ENCODE data around the gene EME2.

DNA sequence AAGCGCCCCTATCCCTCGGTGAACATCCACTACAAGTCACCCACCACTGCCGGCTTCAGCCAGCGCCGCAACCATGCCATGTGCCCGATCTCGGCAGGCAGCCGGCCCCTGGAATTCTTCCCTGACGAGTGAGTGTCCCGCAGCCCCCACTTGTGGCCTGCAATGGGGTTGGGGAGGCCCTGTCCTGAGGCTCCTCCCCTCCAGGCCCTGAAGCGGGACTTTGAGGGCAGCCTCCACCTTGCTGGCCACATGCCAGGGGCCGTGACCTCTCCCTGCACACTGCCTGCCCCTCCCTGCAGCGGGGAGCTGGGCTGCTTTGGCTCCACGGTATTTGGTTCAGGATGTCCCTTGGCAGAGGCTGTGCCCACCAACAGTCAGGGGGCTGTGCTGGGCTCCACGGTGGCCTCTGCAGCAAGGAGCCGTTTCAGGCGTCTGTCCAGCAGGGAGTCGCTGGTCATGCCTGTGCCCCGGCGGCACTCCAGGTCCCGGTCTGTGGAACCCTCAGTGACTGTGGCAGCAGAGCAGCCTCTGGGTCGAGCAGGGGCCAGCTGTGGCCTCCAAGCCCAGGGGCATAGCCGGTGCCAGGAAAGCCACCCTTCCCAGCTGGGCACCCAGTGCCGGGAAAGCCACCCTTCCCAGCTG lies 9.6 kb upstream of the EME2 start:
- TF ChIP-seq CTCF (IDR thresholded peaks at IDR 0.05 in 2 of 3, conservative IDR thresholded peaks at IDR 0.05 in 1 of 3; ENCODE audit: borderline replicate concordance in 1 of 3, insufficient read depth in 1 of 3, low read depth in 2 of 3, low read length in 2 of 3) (no peak), TCF7L2 (IDR thresholded peaks at IDR 0.05; ENCODE audit: borderline replicate concordance, extremely low read depth, insufficient read depth, insufficient read length) (no peak), YY1 (IDR thresholded peaks at IDR 0.05; ENCODE audit: extremely low read depth, insufficient replicate concordance, low read depth, low read length) (no peak), SIN3A (IDR thresholded peaks at IDR 0.05; ENCODE audit: low read depth) (no peak), POLR2A (IDR thresholded peaks at IDR 0.05; ENCODE audit: borderline replicate concordance, extremely low read depth, insufficient read depth, insufficient read length) (no peak), EZH2phosphoT487 (IDR thresholded peaks at IDR 0.05; ENCODE audit: borderline replicate concordance) (no peak), JUND (IDR thresholded peaks at IDR 0.05) (no peak), POLR2AphosphoS5 (IDR thresholded peaks at IDR 0.05; ENCODE audit: low read depth, low read length) (no peak), CEBPB (IDR thresholded peaks at IDR 0.05; ENCODE audit: low read depth) (no peak), ZNF274 (IDR thresholded peaks at IDR 0.05; ENCODE audit: low read depth, low read length) (no peak), EZH2 (IDR thresholded peaks at IDR 0.05) (no peak), SP1 (IDR thresholded peaks at IDR 0.05; ENCODE audit: low read depth) (no peak)
- TF ChIP-seq, protein P1, sequence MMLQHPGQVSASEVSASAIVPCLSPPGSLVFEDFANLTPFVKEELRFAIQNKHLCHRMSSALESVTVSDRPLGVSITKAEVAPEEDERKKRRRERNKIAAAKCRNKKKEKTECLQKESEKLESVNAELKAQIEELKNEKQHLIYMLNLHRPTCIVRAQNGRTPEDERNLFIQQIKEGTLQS (IDR thresholded peaks at IDR 0.05), result no peak
